CD4-positive, CD25-positive, alpha-beta regulatory T cell (primary cell): ENCODE measurements around the gene MAP6. TPM values are rescaled to one million over a fixed set of nuclear protein-coding genes. Genes with fewer than 3 reads are reported as not detected.
"Not testable (repeated sequence)": the region's sequence is repeated elsewhere in the genome, so short reads cannot be mapped to it uniquely, and the experiment has no call there.

ENCODE experiments used
- ATAC-seq, 2 donors: fragments of 150-1000 bp; cut with Tn5 transposase; one replicate each; pipeline ENCODE4 v1.10.0; 2021; ENCODE audit warnings: low read depth in 2 of 2, moderate number of reproducible peaks in 2 of 2, moderate library complexity in 1 of 2
- DNase-seq, 3 donors: peaks; one replicate each; pipeline versions ENCODE4 v3.0.0 to v3.0.0-alpha.2; 2012 to 2022; ENCODE audit warnings: mixed read lengths in 1 of 3
- H3K27ac ChIP-seq: one replicate; pipeline ENCODE4 v1.7.0; 2013; ENCODE audit warnings: mild to moderate bottlenecking, low read length; ENCODE audit not compliant: insufficient read depth, poor library complexity, severe bottlenecking
- H3K27me3 ChIP-seq: one replicate; pipeline ENCODE4 v1.7.0; 2013; ENCODE audit warnings: low read length; ENCODE audit not compliant: control insufficient read depth, insufficient read depth
- H3K36me3 ChIP-seq: one replicate; pipeline ENCODE4 v1.7.0; 2013; ENCODE audit warnings: mild to moderate bottlenecking, low read length, moderate library complexity; ENCODE audit not compliant: control insufficient read depth, insufficient read depth
- H3K4me1 ChIP-seq: 2 replicates; pipeline ENCODE4 v1.7.0; 2013; ENCODE audit warnings: mild to moderate bottlenecking, low read length; ENCODE audit not compliant: insufficient read depth, control insufficient read depth, poor library complexity, severe bottlenecking
- H3K4me3 ChIP-seq: one replicate; pipeline ENCODE4 v1.7.0; 2013; ENCODE audit warnings: low read depth, mild to moderate bottlenecking, low read length, moderate library complexity
- H3K9me3 ChIP-seq, 2 experiments: 1 replicate in 1 of 2; 2 replicates in 1 of 2; pipeline ENCODE4 v1.7.0; 2013; ENCODE audit warnings: low read length in 2 of 2, mild to moderate bottlenecking in 1 of 2, moderate library complexity in 1 of 2; ENCODE audit not compliant: control insufficient read depth in 2 of 2
- H3K27ac Mint-ChIP-seq, 3 donors: one replicate each; pipeline ENCODE4 v1.8.0; 2020 to 2022; ENCODE audit warnings: mild to moderate bottlenecking in 3 of 3, mixed read lengths in 3 of 3, moderate library complexity in 2 of 3
- H3K27me3 Mint-ChIP-seq: one replicate; pipeline ENCODE4 v1.8.0; 2022; ENCODE audit warnings: mild to moderate bottlenecking, mixed read lengths
- H3K36me3 Mint-ChIP-seq: one replicate; pipeline ENCODE4 v1.8.0; 2020; ENCODE audit warnings: mixed read lengths
- H3K4me1 Mint-ChIP-seq, 4 donors: one replicate each; pipeline ENCODE4 v1.8.0; 2020 to 2022; ENCODE audit warnings: mixed read lengths in 4 of 4, mild to moderate bottlenecking in 1 of 4
- H3K4me3 Mint-ChIP-seq, 4 donors: one replicate each; pipeline ENCODE4 v1.8.0; 2020 to 2022; ENCODE audit warnings: mild to moderate bottlenecking in 4 of 4, mixed read lengths in 4 of 4, moderate library complexity in 3 of 4
- H3K9me3 Mint-ChIP-seq, 7 donors: one replicate each; pipeline ENCODE4 v1.8.0; 2020 to 2022; ENCODE audit warnings: mixed read lengths in 7 of 7, mild to moderate bottlenecking in 3 of 7, moderate library complexity in 2 of 7
- polyA plus RNA-seq, 4 donors: library from polyadenylated mRNA; unstranded; fragments of 300-500 nt; fragmentation: Illumina TruSeq; gene quantifications; one replicate each; pipeline ENCODE4 v1.2.3, GENCODE V29; 2021
- total RNA-seq: library from RNA; stranded (reverse); gene quantifications from one replicate; pipeline ENCODE4 v1.2.3, GENCODE V29; 2022

Gene MAP6
- total and polyA plus RNA-seq, 5 donors from 2014 or later, result 0.44 TPM; not detected in 4

GRCh38 chr11:75703695-75704237 is 34.9 kb upstream of the MAP6 start:
- Mint-ChIP-seq H3K27me3 (peaks cover 10% of the 10 kb centered on the region), H3K27ac (no peak overlapping the region), H3K4me1 (peaks cover 0 to 10% (median 0%) of the 10 kb centered on the region in 4 donors), H3K36me3 (no peaks in the 10 kb centered on the region), H3K4me3 (no peak overlapping the region), H3K9me3 (peaks cover 0 to 2% (median 0%) of the 10 kb centered on the region in 7 donors)
- no peak overlapping the region for H3K27ac ChIP-seq
- H3K9me3 ChIP-seq, result no peaks in the 10 kb centered on the region
- H3K36me3 ChIP-seq, result no peaks in the 10 kb centered on the region
- no peaks in the 10 kb centered on the region for H3K4me1 ChIP-seq
- ATAC-seq (no peak), DNase-seq (no peak)
- no peak overlapping the region for H3K4me3 ChIP-seq
- H3K27me3 ChIP-seq, result peaks cover 3% of the 10 kb centered on the region

GRCh38 chr11:75700940-75701339 is 32.1 kb upstream of the MAP6 start:
- no peaks in the 10 kb centered on the region for H3K36me3 ChIP-seq
- DNase-seq (no peak), ATAC-seq (no peak)
- Mint-ChIP-seq H3K27me3 (peaks cover 25% of the 10 kb centered on the region), H3K27ac (no peak overlapping the region), H3K4me3 (no peak overlapping the region), H3K36me3 (peaks cover 3% of the 10 kb centered on the region), H3K9me3 (peaks cover 0 to 4% (median 0%) of the 10 kb centered on the region in 7 donors), H3K4me1 (peaks cover 0 to 3% (median 0%) of the 10 kb centered on the region in 4 donors)
- peaks cover 12% of the 10 kb centered on the region for H3K27me3 ChIP-seq
- no peak overlapping the region for H3K27ac ChIP-seq
- no peak overlapping the region for H3K4me3 ChIP-seq
- no peaks in the 10 kb centered on the region for H3K9me3 ChIP-seq
- no peaks in the 10 kb centered on the region for H3K4me1 ChIP-seq

GRCh38 chr11:75697906-75698581 is 29.2 kb upstream of the MAP6 start:
- H3K27me3 ChIP-seq, result peaks cover 19% of the 10 kb centered on the region
- no peaks in the 10 kb centered on the region for H3K4me1 ChIP-seq
- Mint-ChIP-seq H3K36me3 (peaks cover 3% of the 10 kb centered on the region), H3K27me3 (peaks cover 31% of the 10 kb centered on the region), H3K4me1 (no peaks in the 10 kb centered on the region), H3K27ac (no peak overlapping the region), H3K9me3 (peaks cover 0 to 4% (median 0%) of the 10 kb centered on the region in 7 donors), H3K4me3 (no peak overlapping the region)
- H3K27ac ChIP-seq, result no peak overlapping the region
- no peak for DNase-seq
- ATAC-seq, result no peak
- H3K36me3 ChIP-seq, result no peaks in the 10 kb centered on the region
- no peak overlapping the region for H3K4me3 ChIP-seq
- H3K9me3 ChIP-seq, result no peaks in the 10 kb centered on the region

- H3K4me3 Mint-ChIP-seq, result no peak overlapping the region
- no peaks in the 10 kb centered on the region for H3K4me1 ChIP-seq
- no peak overlapping the region for H3K27ac ChIP-seq
- peaks cover 3% of the 10 kb centered on the region for H3K36me3 Mint-ChIP-seq
- ATAC-seq (no peak), DNase-seq (no peak)
- peaks cover 0 to 6% (median 3%) of the 10 kb centered on the region in 7 donors for H3K9me3 Mint-ChIP-seq
- H3K4me1 Mint-ChIP-seq, result no peaks in the 10 kb centered on the region
- H3K27ac Mint-ChIP-seq, result no peak overlapping the region
- peaks cover 0 to 2% of the 10 kb centered on the region in 2 experiments for H3K9me3 ChIP-seq
- peaks cover 51% of the 10 kb centered on the region for H3K27me3 Mint-ChIP-seq
- no peak overlapping the region for H3K4me3 ChIP-seq
- peaks cover 13% of the 10 kb centered on the region for H3K27me3 ChIP-seq
- no peaks in the 10 kb centered on the region for H3K36me3 ChIP-seq
Measured at GRCh38 chr11:75691804-75692203, 23.0 kb upstream of the MAP6 start.

GRCh38 chr11:75689863-75690609 is 21.2 kb upstream of the MAP6 start:
- Histone ChIP-seq H3K36me3 (no peaks in the 10 kb centered on the region), H3K4me3 (no peak overlapping the region), H3K9me3 (peaks cover 9 to 14% of the 10 kb centered on the region in 2 experiments), H3K27me3 (peaks cover 10% of the 10 kb centered on the region), H3K27ac (no peak overlapping the region), H3K4me1 (no peaks in the 10 kb centered on the region)
- Mint-ChIP-seq H3K4me1 (no peaks in the 10 kb centered on the region), H3K36me3 (peaks cover 3% of the 10 kb centered on the region), H3K27ac (peak overlapping the region in 1 of 3 donors; percentile 85), H3K4me3 (no peak overlapping the region), H3K9me3 (peaks cover 5 to 20% (median 11%) of the 10 kb centered on the region in 7 donors), H3K27me3 (peaks cover 59% of the 10 kb centered on the region)
- ATAC-seq (peak; percentile 24 to 31), DNase-seq (peak in 1 of 3 donors; percentile 39)

- not testable (repeated sequence) for H3K27ac Mint-ChIP-seq, H3K36me3 Mint-ChIP-seq, ATAC-seq, H3K4me3 Mint-ChIP-seq, H3K4me1 Mint-ChIP-seq, DNase-seq, H3K4me3 ChIP-seq, H3K36me3 ChIP-seq, H3K27ac ChIP-seq, H3K4me1 ChIP-seq
- H3K9me3 ChIP-seq, result peaks cover 11 to 17% of the 10 kb centered on the region in 2 experiments
- peaks cover 13% of the 10 kb centered on the region for H3K27me3 ChIP-seq
- Mint-ChIP-seq H3K27me3 (peaks cover 57% of the 10 kb centered on the region), H3K9me3 (peaks cover 2 to 34% (median 13%) of the 10 kb centered on the region in 7 donors)
Measured at GRCh38 chr11:75683856-75684255, 15.0 kb upstream of the MAP6 start.

GRCh38 chr11:75679566-75679965 is 10.7 kb upstream of the MAP6 start:
- H3K27ac Mint-ChIP-seq, result no peak overlapping the region
- no peak for ATAC-seq

More at GRCh38 chr11:75679566-75679965, 10.7 kb upstream of the MAP6 start:
- no peaks in the 10 kb centered on the region for H3K9me3 ChIP-seq
- H3K27me3 ChIP-seq, result peaks cover 14% of the 10 kb centered on the region
- H3K4me3 ChIP-seq, result no peak overlapping the region
- no peaks in the 10 kb centered on the region for H3K36me3 Mint-ChIP-seq
- H3K27ac ChIP-seq, result no peak overlapping the region
- H3K27me3 Mint-ChIP-seq, result peaks cover 29% of the 10 kb centered on the region
- peaks cover 0 to 13% (median 1%) of the 10 kb centered on the region in 7 donors for H3K9me3 Mint-ChIP-seq
- no peaks in the 10 kb centered on the region for H3K36me3 ChIP-seq
- H3K4me1 Mint-ChIP-seq, result no peaks in the 10 kb centered on the region
- no peak overlapping the region for H3K4me3 Mint-ChIP-seq
- DNase-seq, result no peak
- no peaks in the 10 kb centered on the region for H3K4me1 ChIP-seq
